ENCODE measurements around the gene ERGIC3. TPM values are rescaled to one million over a fixed set of nuclear protein-coding genes. Genes with fewer than 3 reads are reported as not detected.
A peak's percentile ranks its signal among the peaks of the same experiment; 100 is the strongest.

Gene ERGIC3
- total and polyA plus RNA-seq, 2 of the 13 experiments (the other 11 are each of a cell fraction or from before 2014, with no cell fraction given) = 407 to 670 TPM

- TF ChIP-seq, protein P1, sequence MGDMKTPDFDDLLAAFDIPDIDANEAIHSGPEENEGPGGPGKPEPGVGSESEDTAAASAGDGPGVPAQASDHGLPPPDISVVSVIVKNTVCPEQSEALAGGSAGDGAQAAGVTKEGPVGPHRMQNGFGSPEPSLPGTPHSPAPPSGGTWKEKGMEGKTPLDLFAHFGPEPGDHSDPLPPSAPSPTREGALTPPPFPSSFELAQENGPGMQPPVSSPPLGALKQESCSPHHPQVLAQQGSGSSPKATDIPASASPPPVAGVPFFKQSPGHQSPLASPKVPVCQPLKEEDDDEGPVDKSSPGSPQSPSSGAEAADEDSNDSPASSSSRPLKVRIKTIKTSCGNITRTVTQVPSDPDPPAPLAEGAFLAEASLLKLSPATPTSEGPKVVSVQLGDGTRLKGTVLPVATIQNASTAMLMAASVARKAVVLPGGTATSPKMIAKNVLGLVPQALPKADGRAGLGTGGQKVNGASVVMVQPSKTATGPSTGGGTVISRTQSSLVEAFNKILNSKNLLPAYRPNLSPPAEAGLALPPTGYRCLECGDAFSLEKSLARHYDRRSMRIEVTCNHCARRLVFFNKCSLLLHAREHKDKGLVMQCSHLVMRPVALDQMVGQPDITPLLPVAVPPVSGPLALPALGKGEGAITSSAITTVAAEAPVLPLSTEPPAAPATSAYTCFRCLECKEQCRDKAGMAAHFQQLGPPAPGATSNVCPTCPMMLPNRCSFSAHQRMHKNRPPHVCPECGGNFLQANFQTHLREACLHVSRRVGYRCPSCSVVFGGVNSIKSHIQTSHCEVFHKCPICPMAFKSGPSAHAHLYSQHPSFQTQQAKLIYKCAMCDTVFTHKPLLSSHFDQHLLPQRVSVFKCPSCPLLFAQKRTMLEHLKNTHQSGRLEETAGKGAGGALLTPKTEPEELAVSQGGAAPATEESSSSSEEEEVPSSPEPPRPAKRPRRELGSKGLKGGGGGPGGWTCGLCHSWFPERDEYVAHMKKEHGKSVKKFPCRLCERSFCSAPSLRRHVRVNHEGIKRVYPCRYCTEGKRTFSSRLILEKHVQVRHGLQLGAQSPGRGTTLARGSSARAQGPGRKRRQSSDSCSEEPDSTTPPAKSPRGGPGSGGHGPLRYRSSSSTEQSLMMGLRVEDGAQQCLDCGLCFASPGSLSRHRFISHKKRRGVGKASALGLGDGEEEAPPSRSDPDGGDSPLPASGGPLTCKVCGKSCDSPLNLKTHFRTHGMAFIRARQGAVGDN (CRISPR knock-in tag; IDR thresholded peaks at IDR 0.05) = 0 out of 2 replicates have a peak, but pooled peaks have one; percentile 30
- TF ChIP-seq HES4 (CRISPR knock-in tag; IDR thresholded peaks at IDR 0.05; ENCODE audit: borderline replicate concordance) (0 out of 2 replicates have a peak, but pooled peaks have one; percentile 42), PHF20 (CRISPR knock-in tag; IDR thresholded peaks at IDR 0.05) (0 out of 2 replicates have a peak, but pooled peaks have one; percentile 15), ZNF737 (CRISPR knock-in tag; IDR thresholded peaks at IDR 0.05; ENCODE audit: borderline replicate concordance) (0 out of 2 replicates have a peak, but pooled peaks have one; percentile 15), CTCF (CRISPR knock-in tag; IDR thresholded peaks at IDR 0.05) (peak; percentile 42)
These were observed 57.3 kb downstream of the ERGIC3 start (continued) for GRCh38 chr20:35598899-35599775.
